GM19395 (cell line): ENCODE results near the gene ZNF804A.

Experiments used
- ATAC-seq: cut with Tn5 transposase; IDR thresholded peaks from one replicate; pipeline ENCODE4 v1.9.1; 2021; ENCODE audit warnings: mild to moderate bottlenecking, moderate library complexity; ENCODE audit not compliant: unreplicated experiment

The ZNF804A gene

GRCh38 chr2:184610891-184611290 lies 12.6 kb downstream of the ZNF804A start:
- ATAC-seq: no peak

- ATAC-seq: no peak
These were observed 13.2 kb downstream of the ZNF804A start for GRCh38 chr2:184611361-184612085.

GRCh38 chr2:184620367-184620766 lies 22.0 kb downstream of the ZNF804A start:
- ATAC-seq: no peak

- no peak for ATAC-seq
These were observed 26.0 kb downstream of the ZNF804A start for GRCh38 chr2:184624311-184624710.

GRCh38 chr2:184628051-184628450 lies 29.7 kb downstream of the ZNF804A start:
- no peak for ATAC-seq

GRCh38 chr2:184633726-184634125 lies 35.4 kb downstream of the ZNF804A start:
- ATAC-seq: no peak

GRCh38 chr2:184637781-184638180 lies 39.5 kb downstream of the ZNF804A start:
- no peak for ATAC-seq

GRCh38 chr2:184644685-184645084 lies 46.4 kb downstream of the ZNF804A start:
- ATAC-seq: no peak

- ATAC-seq: no peak
These were observed 47.8 kb downstream of the ZNF804A start for GRCh38 chr2:184646177-184646576.

GRCh38 chr2:184646593-184646992 lies 48.3 kb downstream of the ZNF804A start:
- ATAC-seq: no peak

GRCh38 chr2:184654945-184655344 lies 56.6 kb downstream of the ZNF804A start:
- no peak for ATAC-seq

GRCh38 chr2:184677171-184677570 lies 78.8 kb downstream of the ZNF804A start:
- no peak for ATAC-seq

GRCh38 chr2:184679219-184680018 lies 81.1 kb downstream of the ZNF804A start:
- ATAC-seq: no peak

- no peak for ATAC-seq
These were observed 82.5 kb downstream of the ZNF804A start for GRCh38 chr2:184680825-184681224.

GRCh38 chr2:184681642-184682321 lies 83.5 kb downstream of the ZNF804A start:
- ATAC-seq: no peak

- no peak for ATAC-seq
These were observed 85.6 kb downstream of the ZNF804A start for GRCh38 chr2:184683911-184684310.

GRCh38 chr2:184685999-184686841 lies 87.9 kb downstream of the ZNF804A start:
- peak; percentile 62 for ATAC-seq

GRCh38 chr2:184689638-184690037 lies 91.3 kb downstream of the ZNF804A start:
- ATAC-seq: no peak

GRCh38 chr2:184692141-184692734 lies 93.9 kb downstream of the ZNF804A start:
- no peak for ATAC-seq

GRCh38 chr2:184696644-184697043 lies 98.3 kb downstream of the ZNF804A start:
- no peak for ATAC-seq
